GM12865 (cell line): ENCODE results near the gene PRAMEF25.
"Not testable (repeated sequence)": the region's sequence is repeated elsewhere in the genome, so short reads cannot be mapped to it uniquely, and the experiment has no call there.

ENCODE experiments used
- DNase-seq: peaks from one replicate; pipeline ENCODE4 v3.0.0; 2010; ENCODE audit warnings: low read depth
- H3K4me3 ChIP-seq: 2 replicates; pipeline ENCODE4 v1.5.1; 2011; ENCODE audit warnings: mild to moderate bottlenecking, low read depth, low read length, control low read depth

PRAMEF25 gene

GRCh38 chr1:13070474-13070873, at the start of gene PRAMEF25:
Gene PRAMEF25 (plus strand): TSS chr1:13070774. CDS start chr1:13073694, 2,920 bp downstream.
- not testable (repeated sequence) for H3K4me3 ChIP-seq, DNase-seq

- not testable (repeated sequence) for H3K4me3 ChIP-seq, DNase-seq
Measured at GRCh38 chr1:13056475-13056874, 14.1 kb upstream of the PRAMEF25 start, which contains the start of gene PRAMEF27. Gene PRAMEF27 (minus strand): TSS chr1:13056575. CDS start chr1:13053659, 2,916 bp downstream.

DNA sequence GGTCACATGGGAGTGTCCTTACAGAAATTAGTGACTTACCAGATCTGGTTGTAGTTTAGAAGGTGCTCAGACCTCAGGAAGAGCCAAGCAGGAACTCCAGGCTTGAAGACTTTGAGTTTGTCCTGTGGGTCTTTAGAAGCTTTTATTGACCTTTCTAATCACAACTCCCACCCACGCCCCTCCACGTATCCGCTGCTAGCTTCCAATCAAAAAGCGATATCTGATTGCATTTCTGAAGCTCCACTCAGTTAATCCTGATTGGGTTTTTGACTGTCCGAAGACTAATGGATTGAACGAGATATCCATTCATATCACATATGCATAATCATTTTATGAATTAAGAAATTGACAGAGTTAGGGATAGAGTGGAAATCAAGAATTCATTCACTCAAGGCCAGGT, 46.2 kb downstream of the PRAMEF25 start, which contains the start of gene HNRNPCL2:
Gene HNRNPCL2, minus strand, starts transcription at position 101 of the 400 bp plus-strand sequence. CDS start 454 bp downstream, outside the sequence.
- not testable (repeated sequence) for H3K4me3 ChIP-seq

More for the DNA sequence above, 46.2 kb downstream of the PRAMEF25 start, which contains the start of gene HNRNPCL2:
- not testable (repeated sequence) for DNase-seq
